T-helper 1 cell treated with Interleukin-12 subunit alpha and Interleukin-12 subunit beta and Interleukin-4 antibody, amounts not matched to agents 30 μg/mL and 1 μg/mL, for 36 hours (primary cell): ENCODE measurements around the gene PPP1R13B.
A peak's percentile ranks its signal among the peaks of the same experiment; 100 is the strongest.
"Not testable (repeated sequence)": the region's sequence is repeated elsewhere in the genome, so short reads cannot be mapped to it uniquely, and the experiment has no call there.

ENCODE experiments used
- H3K27ac Mint-ChIP-seq: one replicate; pipeline ENCODE4 v1.8.0; 2021; ENCODE audit warnings: mild to moderate bottlenecking, mixed read lengths
- H3K27me3 Mint-ChIP-seq: one replicate; pipeline ENCODE4 v1.8.0; 2021; ENCODE audit warnings: low read depth, mixed read lengths
- H3K36me3 Mint-ChIP-seq: one replicate; pipeline ENCODE4 v1.8.0; 2021; ENCODE audit warnings: low read depth, mixed read lengths
- H3K4me1 Mint-ChIP-seq: one replicate; pipeline ENCODE4 v1.8.0; 2021; ENCODE audit warnings: low read depth, mixed read lengths
- H3K4me3 Mint-ChIP-seq: one replicate; pipeline ENCODE4 v1.8.0; 2021; ENCODE audit warnings: mild to moderate bottlenecking, moderate library complexity, mixed read lengths
- H3K9me3 Mint-ChIP-seq: one replicate; pipeline ENCODE4 v1.8.0; 2021; ENCODE audit warnings: mixed read lengths

PPP1R13B gene, protein sequence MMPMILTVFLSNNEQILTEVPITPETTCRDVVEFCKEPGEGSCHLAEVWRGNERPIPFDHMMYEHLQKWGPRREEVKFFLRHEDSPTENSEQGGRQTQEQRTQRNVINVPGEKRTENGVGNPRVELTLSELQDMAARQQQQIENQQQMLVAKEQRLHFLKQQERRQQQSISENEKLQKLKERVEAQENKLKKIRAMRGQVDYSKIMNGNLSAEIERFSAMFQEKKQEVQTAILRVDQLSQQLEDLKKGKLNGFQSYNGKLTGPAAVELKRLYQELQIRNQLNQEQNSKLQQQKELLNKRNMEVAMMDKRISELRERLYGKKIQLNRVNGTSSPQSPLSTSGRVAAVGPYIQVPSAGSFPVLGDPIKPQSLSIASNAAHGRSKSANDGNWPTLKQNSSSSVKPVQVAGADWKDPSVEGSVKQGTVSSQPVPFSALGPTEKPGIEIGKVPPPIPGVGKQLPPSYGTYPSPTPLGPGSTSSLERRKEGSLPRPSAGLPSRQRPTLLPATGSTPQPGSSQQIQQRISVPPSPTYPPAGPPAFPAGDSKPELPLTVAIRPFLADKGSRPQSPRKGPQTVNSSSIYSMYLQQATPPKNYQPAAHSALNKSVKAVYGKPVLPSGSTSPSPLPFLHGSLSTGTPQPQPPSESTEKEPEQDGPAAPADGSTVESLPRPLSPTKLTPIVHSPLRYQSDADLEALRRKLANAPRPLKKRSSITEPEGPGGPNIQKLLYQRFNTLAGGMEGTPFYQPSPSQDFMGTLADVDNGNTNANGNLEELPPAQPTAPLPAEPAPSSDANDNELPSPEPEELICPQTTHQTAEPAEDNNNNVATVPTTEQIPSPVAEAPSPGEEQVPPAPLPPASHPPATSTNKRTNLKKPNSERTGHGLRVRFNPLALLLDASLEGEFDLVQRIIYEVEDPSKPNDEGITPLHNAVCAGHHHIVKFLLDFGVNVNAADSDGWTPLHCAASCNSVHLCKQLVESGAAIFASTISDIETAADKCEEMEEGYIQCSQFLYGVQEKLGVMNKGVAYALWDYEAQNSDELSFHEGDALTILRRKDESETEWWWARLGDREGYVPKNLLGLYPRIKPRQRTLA

DNA sequence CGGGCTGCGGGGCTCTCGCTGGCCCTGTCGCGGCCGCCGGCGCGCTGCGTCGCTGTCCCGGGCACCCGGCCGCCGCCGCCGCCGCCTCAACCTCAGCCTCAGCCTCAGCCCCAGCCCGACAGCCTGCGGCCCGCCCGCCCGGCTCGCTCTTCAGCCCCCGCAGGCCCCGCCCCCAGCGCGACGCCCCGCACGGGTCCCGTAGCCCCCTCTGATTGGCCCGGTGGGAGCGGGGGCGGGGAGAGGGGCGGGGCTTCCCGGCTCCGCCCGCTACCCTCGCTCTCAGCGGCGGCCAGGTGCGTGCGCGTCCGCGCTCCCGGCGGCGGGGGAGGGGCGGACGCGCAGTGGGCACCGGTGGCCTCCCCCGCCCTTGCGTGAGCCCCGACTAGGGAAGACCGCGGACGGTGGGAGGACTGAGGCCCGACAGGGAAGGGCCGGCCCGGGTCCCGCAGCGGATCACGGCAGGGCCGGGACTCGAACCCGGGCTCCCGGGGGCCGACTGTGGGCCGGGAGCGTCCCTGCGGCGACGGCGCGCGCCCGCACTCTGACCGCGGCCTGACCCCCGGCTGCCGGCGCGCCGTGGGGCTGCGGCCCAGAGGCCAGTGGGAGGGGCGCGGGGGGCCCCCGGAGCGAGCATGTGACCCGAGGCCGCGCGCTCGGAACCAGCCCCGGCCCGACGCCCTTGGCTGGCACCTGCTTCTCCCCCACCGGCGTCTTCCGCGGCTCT, at the start of gene PPP1R13B:
PPP1R13B (minus strand) TSS at position 125 of the 724 bp plus-strand sequence. CDS start 268 bp downstream, outside the sequence.
- Mint-ChIP-seq H3K36me3 (no peaks in the 10 kb centered on the region), H3K27me3 (peaks cover 26% of the 10 kb centered on the region), H3K9me3 (no peaks in the 10 kb centered on the region), H3K4me1 (peaks cover 9% of the 10 kb centered on the region), H3K27ac (peak within 1 kb of the TSS; percentile 68), H3K4me3 (peak within 1 kb of the TSS; percentile 86)

- no peak overlapping the region for H3K27ac Mint-ChIP-seq
- no peak overlapping the region for H3K4me3 Mint-ChIP-seq
- H3K9me3 Mint-ChIP-seq = peaks cover 5% of the 10 kb centered on the region
- no peaks in the 10 kb centered on the region for H3K36me3 Mint-ChIP-seq
- peaks cover 3% of the 10 kb centered on the region for H3K4me1 Mint-ChIP-seq
- peaks cover 3% of the 10 kb centered on the region for H3K27me3 Mint-ChIP-seq
Observed at GRCh38 chr14:103896578-103896977, 49.2 kb upstream of the PPP1R13B start.

- peaks cover 5% of the 10 kb centered on the region for H3K9me3 Mint-ChIP-seq
- no peaks in the 10 kb centered on the region for H3K4me1 Mint-ChIP-seq
- H3K27me3 Mint-ChIP-seq = peaks cover under 1% of the 10 kb centered on the region
- H3K36me3 Mint-ChIP-seq = no peaks in the 10 kb centered on the region
- H3K4me3 Mint-ChIP-seq = no peak overlapping the region
- no peak overlapping the region for H3K27ac Mint-ChIP-seq
Observed at GRCh38 chr14:103894723-103895059, 47.3 kb upstream of the PPP1R13B start.

DNA sequence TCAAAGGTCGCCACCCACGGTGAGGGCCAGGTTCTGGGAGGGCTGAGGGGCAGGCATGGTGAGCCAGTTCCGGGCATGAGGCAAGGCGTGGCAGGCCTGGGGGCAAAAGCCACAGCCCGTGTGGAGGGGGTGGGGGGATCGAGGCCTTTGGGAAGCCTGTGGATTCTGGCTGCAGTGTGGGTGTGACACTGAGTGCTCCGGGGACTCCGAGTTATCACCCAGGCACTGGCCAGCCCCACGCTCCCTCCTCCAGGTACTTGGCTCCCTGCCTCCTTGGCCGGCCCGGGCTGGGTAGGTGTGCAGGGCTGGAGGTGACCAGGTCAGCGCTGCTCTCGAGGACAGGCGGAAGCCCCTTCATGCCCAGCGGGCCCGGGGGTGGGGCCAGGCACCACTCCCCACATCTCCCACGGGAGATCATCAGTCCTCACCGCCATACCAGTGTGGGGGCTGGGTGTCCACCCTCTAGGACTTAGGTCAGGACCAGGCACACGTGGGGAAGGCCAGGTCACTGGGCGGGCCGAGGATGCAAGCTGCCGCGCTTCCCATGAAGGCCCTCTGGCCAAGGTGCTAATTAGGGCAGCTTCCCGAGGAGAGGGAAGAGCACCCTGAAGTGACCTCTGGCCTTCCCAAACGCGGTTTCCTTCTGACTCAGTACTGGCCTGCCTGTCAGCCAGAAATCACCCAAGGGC, 46.8 kb upstream of the PPP1R13B start:
- no peaks in the 10 kb centered on the region for H3K27me3 Mint-ChIP-seq
- no peaks in the 10 kb centered on the region for H3K36me3 Mint-ChIP-seq
- no peak overlapping the region for H3K27ac Mint-ChIP-seq
- no peak overlapping the region for H3K4me3 Mint-ChIP-seq
- no peaks in the 10 kb centered on the region for H3K4me1 Mint-ChIP-seq
- H3K9me3 Mint-ChIP-seq = peaks cover 5% of the 10 kb centered on the region

DNA sequence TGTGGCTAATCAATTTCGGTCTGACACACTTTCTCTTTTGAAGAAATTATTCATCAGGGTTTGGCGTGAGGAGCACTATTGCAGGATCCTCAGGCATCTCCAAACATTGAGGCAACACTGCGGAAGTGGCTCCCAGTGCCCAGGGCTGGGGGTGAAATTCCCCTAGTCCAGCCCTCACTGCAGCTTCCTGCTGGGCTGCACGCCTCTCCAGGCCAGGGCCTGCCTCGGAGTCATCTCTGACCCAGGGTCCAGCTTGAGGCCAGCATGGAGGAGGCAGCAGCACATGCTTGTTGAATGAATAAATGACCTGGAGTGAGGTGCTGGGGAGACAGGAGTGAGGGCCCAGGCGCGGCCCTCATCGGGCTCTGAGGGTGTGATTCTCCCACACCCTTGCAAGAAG, 44.9 kb upstream of the PPP1R13B start:
- Mint-ChIP-seq H3K4me3 (no peak overlapping the region), H3K9me3 (peaks cover 5% of the 10 kb centered on the region), H3K27ac (no peak overlapping the region), H3K36me3 (no peaks in the 10 kb centered on the region), H3K4me1 (no peaks in the 10 kb centered on the region), H3K27me3 (no peaks in the 10 kb centered on the region)

DNA sequence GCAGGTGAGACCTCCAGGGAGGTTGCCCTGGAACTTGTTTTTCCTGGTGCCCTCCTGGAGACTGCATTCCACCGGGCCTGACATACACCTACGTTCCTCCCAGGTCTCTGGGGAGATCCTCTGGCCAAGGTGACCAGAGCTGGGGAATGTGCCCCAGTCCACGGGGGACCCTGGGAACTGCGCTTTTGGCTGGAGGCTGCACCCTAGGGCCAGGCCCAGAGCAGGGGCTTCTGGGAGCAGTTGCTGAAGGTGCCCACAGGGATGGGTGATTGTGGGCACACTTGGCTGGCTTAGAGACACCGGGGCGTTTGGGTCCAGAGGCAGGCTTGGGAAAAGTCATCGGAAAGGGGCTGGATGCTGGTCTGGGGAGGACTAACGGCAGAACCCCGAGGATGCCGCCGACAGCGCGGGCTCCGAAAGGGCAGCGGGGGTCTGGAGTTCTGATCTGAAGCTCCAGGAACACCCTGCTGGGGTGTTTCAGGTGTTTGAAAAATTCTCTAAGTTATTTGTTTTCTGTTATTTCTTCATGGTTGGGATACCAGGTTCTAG, 44.4 kb upstream of the PPP1R13B start:
- Mint-ChIP-seq H3K27ac (no peak overlapping the region), H3K36me3 (no peaks in the 10 kb centered on the region), H3K4me1 (no peaks in the 10 kb centered on the region), H3K9me3 (peaks cover 4% of the 10 kb centered on the region), H3K27me3 (no peaks in the 10 kb centered on the region), H3K4me3 (no peak overlapping the region)

DNA sequence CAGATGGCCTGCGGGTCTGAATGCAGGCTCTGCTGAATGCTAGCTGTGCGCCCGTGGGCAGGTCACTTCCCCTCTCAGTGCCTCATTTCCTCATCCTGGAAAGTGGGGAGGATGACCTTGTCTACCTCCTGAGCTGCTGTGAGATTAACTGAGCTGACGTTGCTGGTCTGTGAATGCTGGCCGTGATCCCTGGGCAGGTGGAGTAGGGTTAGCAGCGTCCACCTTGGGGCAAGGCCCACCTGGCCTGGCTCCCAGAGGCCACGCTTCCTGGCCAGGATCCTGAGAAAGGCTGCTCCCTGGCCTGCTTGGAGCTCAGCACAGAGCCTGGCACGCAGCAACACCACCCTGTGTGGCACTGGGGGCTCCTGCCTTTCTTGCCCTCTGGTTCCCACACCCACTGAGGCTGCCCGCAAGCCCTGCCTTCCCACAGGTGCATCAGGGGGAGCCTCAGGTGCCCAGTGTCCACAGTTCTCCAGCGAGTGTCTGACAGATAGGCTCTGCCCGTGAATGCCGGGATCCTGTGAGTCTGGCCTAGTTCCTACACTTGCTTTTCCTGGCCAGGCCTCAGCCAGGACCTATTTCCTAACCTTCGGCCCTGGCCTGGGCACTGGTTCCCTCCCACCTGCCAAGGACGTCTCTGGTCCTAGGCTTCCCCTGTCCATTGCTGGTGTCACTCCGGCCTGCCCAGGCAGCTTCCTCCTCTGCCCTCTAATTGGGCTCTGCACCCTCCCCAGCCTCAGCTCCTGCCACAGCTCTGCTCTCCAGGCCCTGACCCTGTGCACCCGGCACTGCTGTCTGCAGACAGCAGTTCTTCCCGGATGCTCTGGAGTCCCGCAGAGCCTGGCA, 43.7 kb upstream of the PPP1R13B start:
- H3K27me3 Mint-ChIP-seq = no peaks in the 10 kb centered on the region
- H3K27ac Mint-ChIP-seq = no peak overlapping the region
- H3K4me3 Mint-ChIP-seq = no peak overlapping the region
- no peaks in the 10 kb centered on the region for H3K4me1 Mint-ChIP-seq
- no peaks in the 10 kb centered on the region for H3K9me3 Mint-ChIP-seq
- H3K36me3 Mint-ChIP-seq = no peaks in the 10 kb centered on the region

GRCh38 chr14:103890052-103890371, 42.6 kb upstream of the PPP1R13B start:
- Mint-ChIP-seq H3K4me1 (no peaks in the 10 kb centered on the region), H3K27me3 (no peaks in the 10 kb centered on the region), H3K9me3 (no peaks in the 10 kb centered on the region), H3K4me3 (no peak overlapping the region), H3K27ac (no peak overlapping the region), H3K36me3 (no peaks in the 10 kb centered on the region)

DNA sequence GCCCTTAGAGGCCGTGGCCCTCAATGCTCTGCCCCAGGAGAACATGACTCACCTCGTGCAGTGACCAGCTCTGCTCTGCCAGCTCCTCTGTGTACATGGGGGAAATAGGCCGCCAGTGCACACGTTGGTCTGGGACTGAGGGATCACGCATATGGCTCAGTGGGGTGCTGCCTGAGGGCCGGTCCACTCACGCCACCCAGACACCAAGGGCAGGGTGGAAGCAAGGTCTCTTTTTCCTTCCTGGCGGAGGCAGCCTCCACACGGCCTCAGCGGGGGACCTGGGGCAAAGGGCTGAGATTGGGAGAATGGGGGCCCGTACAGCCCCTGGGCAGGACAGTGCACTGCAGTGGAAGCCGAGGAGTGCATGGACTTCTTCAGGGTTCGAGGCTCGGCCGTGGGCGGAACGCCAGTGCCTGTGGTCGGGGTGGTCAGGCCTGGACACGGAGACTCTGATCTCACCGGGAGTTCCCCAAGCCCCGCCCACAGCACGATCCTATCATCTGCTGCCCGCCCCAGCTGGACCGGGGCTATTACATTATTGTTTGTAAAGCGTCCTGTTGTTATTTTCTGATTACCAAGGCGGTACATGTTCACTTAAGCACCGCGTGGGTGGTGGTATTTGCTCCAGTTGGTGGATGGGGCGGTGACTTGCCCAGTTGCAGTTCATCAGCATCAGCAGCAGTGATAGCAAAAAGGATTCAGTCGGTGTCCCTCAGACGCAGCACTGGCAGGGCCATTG, 42.1 kb upstream of the PPP1R13B start:
- Mint-ChIP-seq H3K9me3 (no peaks in the 10 kb centered on the region), H3K27ac (no peak overlapping the region), H3K36me3 (no peaks in the 10 kb centered on the region), H3K27me3 (no peaks in the 10 kb centered on the region), H3K4me1 (no peaks in the 10 kb centered on the region), H3K4me3 (no peak overlapping the region)

GRCh38 chr14:103889002-103889312, 41.6 kb upstream of the PPP1R13B start:
- not testable (repeated sequence) for H3K36me3 Mint-ChIP-seq, H3K27me3 Mint-ChIP-seq, H3K27ac Mint-ChIP-seq, H3K9me3 Mint-ChIP-seq, H3K4me3 Mint-ChIP-seq, H3K4me1 Mint-ChIP-seq

- Mint-ChIP-seq H3K4me1 (no peaks in the 10 kb centered on the region), H3K9me3 (no peaks in the 10 kb centered on the region), H3K27me3 (no peaks in the 10 kb centered on the region), H3K4me3 (no peak overlapping the region), H3K27ac (no peak overlapping the region), H3K36me3 (no peaks in the 10 kb centered on the region)
Observed at GRCh38 chr14:103887557-103888115, 40.3 kb upstream of the PPP1R13B start.

- Mint-ChIP-seq H3K4me1 (no peaks in the 10 kb centered on the region), H3K27me3 (no peaks in the 10 kb centered on the region), H3K27ac (no peak overlapping the region), H3K9me3 (no peaks in the 10 kb centered on the region), H3K36me3 (no peaks in the 10 kb centered on the region), H3K4me3 (no peak overlapping the region)
Observed at GRCh38 chr14:103887170-103887501, 39.8 kb upstream of the PPP1R13B start.
